DMS114 treated with DMSO at 0.1 percent for 48 hours (cell line): ENCODE results near the gene ZFR.

Experiments
- DNase-seq: peaks from one replicate; lab custom pipeline; 2025; ENCODE audit not compliant: unreplicated experiment; lab: John Stamatoyannopoulos, UW

ZFR gene

GRCh38 chr5:32444431-32445286 is at the start of gene ZFR:
Gene ZFR (minus strand): TSS chr5:32444740. CDS start chr5:32444658, 82 bp downstream.
- peak; percentile 78 for DNase-seq

- DNase-seq = no peak
These were observed 46.5 kb upstream of the ZFR start for GRCh38 chr5:32490972-32491557.

GRCh38 chr5:32489791-32490562 is 45.4 kb upstream of the ZFR start:
- DNase-seq = peak; percentile 38

- no peak for DNase-seq
These were observed 42.9 kb upstream of the ZFR start for GRCh38 chr5:32487424-32487823.

- no peak for DNase-seq
These were observed 42.5 kb upstream of the ZFR start for GRCh38 chr5:32487008-32487407.

GRCh38 chr5:32482193-32482592 is 37.7 kb upstream of the ZFR start:
- no peak for DNase-seq

- no peak for DNase-seq
These were observed 34.6 kb upstream of the ZFR start for GRCh38 chr5:32479096-32479495.

GRCh38 chr5:32476891-32477290 is 32.4 kb upstream of the ZFR start:
- DNase-seq = no peak

GRCh38 chr5:32475334-32476097 is 31.0 kb upstream of the ZFR start:
- DNase-seq = no peak

- no peak for DNase-seq
These were observed 29.8 kb upstream of the ZFR start for GRCh38 chr5:32474209-32474854.

GRCh38 chr5:32473072-32473471 is 28.5 kb upstream of the ZFR start:
- DNase-seq = no peak

GRCh38 chr5:32471784-32472183 is 27.2 kb upstream of the ZFR start:
- no peak for DNase-seq

GRCh38 chr5:32465076-32465475 is 20.5 kb upstream of the ZFR start:
- no peak for DNase-seq

GRCh38 chr5:32462618-32463017 is 18.1 kb upstream of the ZFR start:
- no peak for DNase-seq

- no peak for DNase-seq
These were observed 17.0 kb upstream of the ZFR start for GRCh38 chr5:32461441-32462120.

- no peak for DNase-seq
These were observed 16.2 kb upstream of the ZFR start for GRCh38 chr5:32460702-32461101.

- no peak for DNase-seq
These were observed 14.4 kb upstream of the ZFR start for GRCh38 chr5:32458880-32459495.

GRCh38 chr5:32455311-32455710 is 10.8 kb upstream of the ZFR start:
- DNase-seq = no peak

GRCh38 chr5:32454821-32455220 is 10.3 kb upstream of the ZFR start:
- DNase-seq = no peak

- no peak for DNase-seq
These were observed 9.4 kb upstream of the ZFR start for GRCh38 chr5:32453916-32454315.
